Measurements from ENCODE around the gene SBF2. TPM values are rescaled to one million over a fixed set of nuclear protein-coding genes. Genes with fewer than 3 reads are reported as not detected.

Gene SBF2
- total RNA-seq, 1 donor from 2014 or later = 12.0 TPM

DNA sequence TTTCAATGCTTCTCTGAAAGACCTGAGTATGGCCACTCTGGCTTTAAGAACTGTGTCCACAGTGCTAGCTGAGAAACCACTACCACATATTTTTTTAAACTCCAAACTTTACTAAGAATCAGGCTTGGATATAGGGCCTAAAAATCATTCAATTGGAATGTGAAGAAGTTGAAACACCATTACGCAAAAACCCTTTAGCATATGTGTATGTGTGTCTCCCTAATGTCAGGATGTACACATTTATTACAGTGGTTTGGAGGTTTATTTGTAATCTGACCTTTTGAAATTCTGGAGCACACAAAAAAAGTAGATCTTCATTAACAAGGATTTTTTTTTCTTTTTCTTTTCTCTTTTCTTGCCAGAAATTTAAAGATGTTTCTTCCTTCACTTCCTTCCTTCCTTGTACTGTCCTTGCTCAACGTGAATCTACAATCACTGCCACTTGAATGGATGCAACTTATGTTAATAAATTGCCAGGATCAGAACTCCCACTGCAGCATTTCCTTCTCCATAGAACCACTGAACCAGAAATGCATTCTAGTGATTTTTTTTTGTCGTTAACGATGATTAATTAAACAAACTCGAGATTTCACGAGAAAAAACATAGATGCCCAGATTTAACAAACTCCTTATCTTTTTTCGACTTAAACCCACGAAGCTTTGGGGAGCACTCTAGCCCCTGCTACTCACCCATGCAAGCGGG, 7.8 kb upstream of the SBF2 start:
- Mint-ChIP-seq H3K9me3 (no peaks in the 10 kb centered on the region), H3K27me3 (peaks cover 7% of the 10 kb centered on the region), H3K36me3 (ENCODE audit: low read depth) (peaks cover 6% of the 10 kb centered on the region), H3K4me3 (peak overlapping the region; percentile 97), H3K4me1 (peaks cover 46% of the 10 kb centered on the region), H3K27ac (no peak overlapping the region)
- TF ChIP-seq, protein P1, sequence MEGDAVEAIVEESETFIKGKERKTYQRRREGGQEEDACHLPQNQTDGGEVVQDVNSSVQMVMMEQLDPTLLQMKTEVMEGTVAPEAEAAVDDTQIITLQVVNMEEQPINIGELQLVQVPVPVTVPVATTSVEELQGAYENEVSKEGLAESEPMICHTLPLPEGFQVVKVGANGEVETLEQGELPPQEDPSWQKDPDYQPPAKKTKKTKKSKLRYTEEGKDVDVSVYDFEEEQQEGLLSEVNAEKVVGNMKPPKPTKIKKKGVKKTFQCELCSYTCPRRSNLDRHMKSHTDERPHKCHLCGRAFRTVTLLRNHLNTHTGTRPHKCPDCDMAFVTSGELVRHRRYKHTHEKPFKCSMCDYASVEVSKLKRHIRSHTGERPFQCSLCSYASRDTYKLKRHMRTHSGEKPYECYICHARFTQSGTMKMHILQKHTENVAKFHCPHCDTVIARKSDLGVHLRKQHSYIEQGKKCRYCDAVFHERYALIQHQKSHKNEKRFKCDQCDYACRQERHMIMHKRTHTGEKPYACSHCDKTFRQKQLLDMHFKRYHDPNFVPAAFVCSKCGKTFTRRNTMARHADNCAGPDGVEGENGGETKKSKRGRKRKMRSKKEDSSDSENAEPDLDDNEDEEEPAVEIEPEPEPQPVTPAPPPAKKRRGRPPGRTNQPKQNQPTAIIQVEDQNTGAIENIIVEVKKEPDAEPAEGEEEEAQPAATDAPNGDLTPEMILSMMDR (IDR thresholded peaks at IDR 0.05) = no peak
- intact Hi-C loops (cut with micrococcal nuclease) = loop anchor here (10.0 kb wide), 2 partner anchors 767 to 1543 kb away; partner anchors contain the start of gene USP47
- DNase-seq = no peak
- ChIA-PET POLR2A (interaction anchor here (0.6 to 4.7 kb wide), 4 partner anchors 16 to 701 kb away, joined by 3 to 29 read pairs (median 6); no protein-coding TSS in a partner anchor), CTCF (interaction anchor here (0.7 kb wide), 1 partner anchor 65 kb away, joined by 3 read pairs; no protein-coding TSS in a partner anchor)
- no peak for ATAC-seq (ENCODE audit: low read depth)

DNA sequence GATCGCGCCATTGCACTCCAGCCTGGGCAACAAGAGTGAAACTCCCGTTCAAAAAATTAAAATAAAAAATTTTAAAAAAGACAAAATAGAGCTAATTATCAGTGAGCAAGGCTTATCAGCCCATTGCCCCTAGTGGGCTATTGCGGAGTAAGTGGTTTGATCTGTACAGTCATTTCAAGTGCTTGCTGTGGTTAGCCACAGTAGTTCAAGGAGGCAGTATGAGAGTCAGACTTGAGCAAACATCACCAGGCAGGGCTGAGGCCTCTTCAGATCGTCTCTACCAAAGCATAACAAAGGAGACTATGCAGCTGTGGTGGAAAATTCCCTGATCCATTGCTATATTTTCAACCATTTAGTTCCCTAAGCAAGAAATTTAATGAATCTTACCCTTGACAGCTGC, 4.3 kb upstream of the SBF2 start:
- Mint-ChIP-seq H3K4me1 (peaks cover 29% of the 10 kb centered on the region), H3K36me3 (ENCODE audit: low read depth) (peaks cover 4% of the 10 kb centered on the region), H3K27ac (peak overlapping the region; percentile 38), H3K4me3 (no peak overlapping the region), H3K27me3 (peaks cover 21% of the 10 kb centered on the region), H3K9me3 (no peaks in the 10 kb centered on the region)
- DNase-seq = no peak
- TF ChIP-seq, protein P1 (IDR thresholded peaks at IDR 0.05) = no peak
- ChIA-PET CTCF (interaction anchor here (3.2 kb wide), 1 partner anchor 11 kb away, joined by 23 read pairs; no protein-coding TSS in a partner anchor), POLR2A (interaction anchor here (0.7 to 2.0 kb wide), 2 partner anchors 9 to 749 kb away, joined by 3 to 6 read pairs; no protein-coding TSS in a partner anchor)
- intact Hi-C loops (cut with micrococcal nuclease) = loop anchor here (1.0 to 10.0 kb wide), 4 partner anchors 9 to 1614 kb away; partner anchors contain the start of genes AKIP1, RPL27A, TRIM66 and ZBED5
- peak; percentile 83 for ATAC-seq (ENCODE audit: low read depth)

DNA sequence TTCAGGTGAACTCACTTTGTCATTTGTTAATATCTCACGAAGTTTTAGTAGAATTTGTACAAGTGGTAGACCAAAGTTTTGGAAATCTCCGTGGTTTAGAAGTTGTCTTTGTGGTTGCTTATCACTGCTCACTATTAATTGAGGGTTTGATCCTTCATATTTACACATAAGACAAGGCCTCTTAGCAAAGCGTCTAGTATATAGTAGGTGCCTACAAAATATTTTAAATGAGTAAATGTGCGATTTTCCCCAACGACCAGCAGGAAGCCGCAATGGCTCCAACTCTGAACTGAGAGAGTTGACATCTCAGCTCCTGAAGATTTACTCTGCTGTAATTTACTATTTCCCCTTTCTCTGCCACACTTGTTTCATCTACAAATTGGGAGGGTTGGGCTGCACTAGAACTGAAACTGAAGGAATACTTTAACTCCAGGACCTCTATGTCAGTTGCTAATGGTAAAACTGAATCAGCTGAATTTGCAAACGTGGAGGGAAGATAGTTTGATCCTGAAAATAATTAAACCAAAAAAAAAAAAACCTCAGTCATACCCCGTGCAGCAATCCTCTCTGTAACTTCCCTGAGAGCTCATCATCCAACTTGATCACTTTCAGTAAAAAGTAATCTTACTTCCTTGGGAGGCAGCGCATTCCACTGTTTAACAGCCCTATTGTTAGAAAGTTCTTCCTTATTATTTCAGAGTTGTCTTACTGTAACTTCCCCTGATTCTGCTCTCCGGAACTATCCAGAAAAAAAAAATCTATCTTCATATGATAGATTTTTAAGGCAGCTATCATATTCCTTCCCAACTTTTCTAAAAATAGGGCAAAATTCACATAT, 1.3 kb upstream of the SBF2 start:
- POLR2A ChIA-PET = interaction anchor here (0.7 kb wide), 1 partner anchor 11 kb away, joined by 4 read pairs; no protein-coding TSS in a partner anchor
- intact Hi-C loops (cut with micrococcal nuclease) = loop anchor here (5.0 to 10.0 kb wide), 3 partner anchors 560 to 1610 kb away; partner anchors contain the start of genes AKIP1, RPL27A, TRIM66 and ZBED5
- Mint-ChIP-seq H3K4me3 (peak overlapping the region; percentile 81), H3K4me1 (peaks cover 29% of the 10 kb centered on the region), H3K27me3 (peaks cover 26% of the 10 kb centered on the region), H3K27ac (no peak overlapping the region), H3K36me3 (ENCODE audit: low read depth) (no peaks in the 10 kb centered on the region), H3K9me3 (no peaks in the 10 kb centered on the region)
- DNase-seq = no peak
- CTCF ChIA-PET = interaction anchor here (1.1 kb wide), 1 partner anchor 9 kb away, joined by 3 read pairs; the partner anchor contains the start of gene ADM
- TF ChIP-seq, protein P1 (IDR thresholded peaks at IDR 0.05) = no peak
- no peak for ATAC-seq (ENCODE audit: low read depth)

DNA sequence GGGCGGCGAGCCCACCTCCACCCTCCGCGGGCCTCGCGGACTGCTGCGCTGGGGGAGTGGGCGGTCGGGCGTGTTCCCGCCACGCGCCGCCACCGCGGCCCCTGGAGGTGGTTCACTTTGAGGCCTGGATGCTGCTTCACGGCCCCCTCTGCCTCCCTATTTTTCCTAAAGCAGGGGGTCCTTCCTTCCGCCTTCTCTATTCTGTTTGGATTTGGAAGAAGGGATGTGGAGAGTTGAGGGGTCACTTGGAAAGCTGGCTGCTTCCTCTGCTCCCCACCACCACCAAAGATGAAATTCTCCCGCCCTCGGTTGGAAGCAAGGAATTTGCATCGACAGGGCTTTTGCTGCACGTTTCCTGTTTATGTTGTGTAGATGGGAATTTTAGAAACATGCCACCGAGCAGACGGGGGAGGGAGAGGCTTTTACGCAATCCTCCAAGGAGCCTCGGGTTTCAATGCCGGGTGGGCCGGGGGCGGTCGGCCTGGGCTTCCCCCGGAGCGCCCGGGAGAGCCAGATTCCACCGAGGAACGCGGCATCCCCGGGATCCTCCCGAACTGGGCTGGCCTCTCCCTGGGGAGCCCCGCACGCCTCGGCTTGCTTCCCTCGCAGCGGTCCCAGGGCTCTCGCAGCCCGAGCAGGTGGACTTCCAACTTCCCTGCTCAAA, 403 bp upstream of the SBF2 start:
- TF ChIP-seq, protein P1 (IDR thresholded peaks at IDR 0.05) = no peak
- intact Hi-C loops (cut with micrococcal nuclease) = loop anchor here (1.0 to 10.0 kb wide), 3 partner anchors 11 to 1610 kb away; partner anchors contain the start of genes ADM, RPL27A, TRIM66 and ZBED5
- peak overlapping the region; percentile 81 for H3K4me3 Mint-ChIP-seq
- DNase-seq (no peak), ATAC-seq (ENCODE audit: low read depth) (no peak)
- CTCF ChIA-PET = no interaction called here
- peaks cover 29% of the 10 kb centered on the region for H3K27me3 Mint-ChIP-seq
- H3K36me3 Mint-ChIP-seq (ENCODE audit: low read depth) = no peaks in the 10 kb centered on the region
- H3K4me1 Mint-ChIP-seq = peaks cover 29% of the 10 kb centered on the region
- no peaks in the 10 kb centered on the region for H3K9me3 Mint-ChIP-seq
- POLR2A ChIA-PET = no interaction called here
- H3K27ac Mint-ChIP-seq = no peak overlapping the region
